CD4-positive, alpha-beta T cell treated with Interferon alpha-2 for 1 hour (primary cell): Measurements from ENCODE around the gene MOSMO.

Source experiments
- DNase-seq, 2 donors: peaks; one replicate each; pipeline ENCODE4 v3.0.0-alpha.2; 2020 to 2022

The MOSMO gene

GRCh38 chr16:22052980-22053379 is 45.1 kb downstream of the MOSMO start:
- no peak for DNase-seq

DNA sequence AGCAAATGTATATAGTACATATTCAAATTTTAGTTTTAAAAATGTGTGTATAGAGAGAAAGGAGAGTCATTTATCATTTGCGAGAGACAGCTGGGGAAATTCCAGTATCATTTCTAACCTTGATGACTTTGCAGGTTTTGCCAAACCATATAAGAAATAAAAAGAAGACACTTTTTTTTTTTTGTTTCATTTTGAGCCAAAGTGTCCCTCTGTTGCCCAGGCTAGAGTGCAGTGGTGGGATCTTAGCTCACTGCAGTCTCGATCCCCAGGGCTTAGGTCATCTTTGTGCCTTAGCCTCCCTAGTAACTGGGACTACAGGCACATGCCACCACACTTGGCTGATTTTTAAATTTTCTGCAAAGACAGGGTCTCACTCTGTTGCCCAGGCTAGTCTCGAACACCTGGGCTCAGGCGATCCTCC is 46.0 kb downstream of the MOSMO start:
- no peak for DNase-seq

GRCh38 chr16:22054847-22055590 is 47.1 kb downstream of the MOSMO start:
- DNase-seq, result no peak

DNA sequence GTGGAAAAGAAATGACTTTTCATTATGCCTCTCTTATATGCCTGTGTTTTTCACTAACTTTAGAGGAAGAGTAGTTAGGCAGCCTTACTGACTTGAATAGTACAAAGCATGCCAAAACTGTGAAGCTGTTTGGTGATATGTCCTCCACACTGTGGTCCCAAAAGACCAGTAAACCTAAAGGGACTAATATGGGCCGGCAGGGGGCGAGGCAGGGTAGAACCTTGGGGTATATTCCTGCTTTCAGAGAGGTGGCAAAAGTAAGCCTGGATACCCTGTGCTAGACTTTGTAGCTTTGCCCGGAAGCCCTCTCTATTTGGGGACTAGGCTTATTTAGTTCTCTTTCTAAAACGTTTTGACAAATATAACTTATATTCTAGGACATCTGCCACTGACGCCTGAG is 48.0 kb downstream of the MOSMO start:
- DNase-seq, result no peak

DNA sequence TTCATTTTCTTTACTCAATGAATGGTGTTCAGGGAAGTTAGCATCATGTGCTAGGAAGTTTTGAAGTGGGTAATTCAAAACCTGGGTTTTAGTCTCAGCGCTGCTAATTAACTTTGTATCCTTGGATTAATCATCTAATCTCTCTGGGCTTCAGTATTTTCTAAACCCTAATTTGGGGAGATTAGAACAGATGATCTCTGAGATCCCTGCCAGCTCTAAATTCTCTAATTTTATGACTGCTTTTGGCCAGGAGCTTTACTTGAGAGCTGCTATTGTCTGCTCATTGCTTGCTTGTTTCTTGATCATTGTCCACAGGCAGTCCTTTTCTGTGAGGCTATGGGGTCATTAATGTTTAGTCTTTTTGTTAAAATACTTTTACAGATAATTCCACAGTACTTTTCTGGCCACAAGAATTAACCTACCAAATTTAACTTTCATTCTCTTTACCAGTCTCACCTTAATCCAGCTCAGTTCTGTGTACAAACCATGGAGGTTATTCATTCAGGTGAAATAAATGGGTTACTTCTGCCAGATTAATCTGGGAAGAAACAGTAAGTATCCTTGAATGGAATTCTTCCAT is 56.1 kb downstream of the MOSMO start:
- DNase-seq, result no peak

DNA sequence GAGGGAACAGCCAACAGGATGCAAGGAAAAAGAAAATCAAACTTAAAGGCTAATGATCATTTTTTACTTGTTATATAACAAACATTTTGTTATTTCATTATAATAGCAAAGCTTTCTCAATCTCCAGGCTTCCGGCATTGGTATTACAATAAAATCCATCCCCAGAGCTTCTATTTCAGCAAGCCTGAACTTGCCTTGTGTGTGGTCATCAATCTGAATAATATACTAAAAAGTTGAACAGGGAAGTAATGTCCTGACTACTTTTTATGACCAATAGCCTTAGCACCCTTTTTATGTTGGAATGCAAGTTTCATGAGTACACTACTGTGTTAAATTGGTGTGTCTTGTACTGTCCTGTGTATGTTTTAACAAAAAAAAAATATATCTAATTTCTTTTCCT is 57.3 kb downstream of the MOSMO start:
- DNase-seq, result no peak

DNA sequence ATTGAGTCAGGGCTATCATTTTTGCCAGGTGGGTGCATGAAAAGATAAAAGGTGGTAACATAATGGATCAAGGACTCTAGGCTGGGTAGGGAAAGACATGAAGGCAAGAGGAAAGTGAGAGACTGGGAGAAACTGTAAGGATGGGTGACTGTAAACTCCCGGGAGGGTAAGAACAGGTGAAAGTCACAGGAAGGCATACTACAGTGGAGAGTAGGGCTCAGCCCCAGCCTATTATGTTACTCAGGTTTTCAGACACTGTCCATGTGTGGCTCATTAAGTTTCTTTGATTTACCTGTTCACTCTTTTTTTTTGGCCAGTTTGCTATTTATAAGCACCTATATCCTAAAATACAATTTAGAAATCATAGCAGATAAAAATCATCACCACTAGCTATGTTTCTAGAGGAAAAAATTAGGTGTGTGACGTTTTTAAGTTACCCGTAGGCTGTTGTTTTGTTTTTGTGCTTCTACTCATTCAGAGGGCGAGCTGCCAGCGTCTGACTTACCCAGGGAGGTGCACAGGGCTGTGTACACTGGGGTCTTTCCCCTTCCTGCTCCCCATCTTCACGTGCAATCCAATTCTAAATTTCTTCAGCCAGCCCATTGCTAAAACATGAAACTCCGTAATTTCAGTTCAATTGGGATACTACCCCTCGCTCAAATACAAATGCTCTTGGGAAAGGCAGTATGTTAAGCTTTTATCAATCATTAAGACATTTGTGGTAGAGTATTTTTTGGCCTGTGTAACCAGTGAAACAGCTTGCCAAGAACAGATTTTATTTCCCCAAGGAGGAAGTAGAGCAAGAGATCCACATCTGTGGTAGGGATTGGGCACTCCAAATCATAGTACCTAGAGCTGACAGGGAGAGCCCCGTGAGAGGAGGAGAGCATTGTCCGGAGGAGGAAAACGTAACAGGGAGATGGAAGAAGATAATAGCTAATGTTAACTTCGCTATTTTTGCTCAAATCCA is 62.7 kb downstream of the MOSMO start:
- DNase-seq, result no peak

GRCh38 chr16:22071331-22071910 is 63.5 kb downstream of the MOSMO start:
- DNase-seq, result no peak

DNA sequence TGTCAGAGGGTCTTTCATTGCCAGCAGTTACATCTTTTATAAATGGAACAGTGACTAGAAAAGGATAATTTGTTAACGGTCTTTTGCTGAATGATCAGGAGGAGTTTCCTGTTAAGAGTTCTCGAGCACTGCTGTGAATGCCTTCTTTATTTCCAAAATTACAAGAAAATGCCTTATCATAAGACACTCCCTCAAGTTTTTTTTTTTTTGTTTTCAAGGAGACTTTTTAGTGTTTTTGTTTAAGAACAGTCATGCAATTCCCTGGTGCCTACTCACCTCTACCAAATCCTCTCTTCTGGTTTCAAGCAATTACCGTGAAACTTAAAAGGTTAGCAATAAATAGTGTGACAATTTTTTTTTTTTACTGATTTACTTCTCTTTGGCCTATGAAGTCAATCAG is 65.4 kb downstream of the MOSMO start:
- DNase-seq, result no peak

- DNase-seq, result no peak
Observed at GRCh38 chr16:22075043-22075757, 67.3 kb downstream of the MOSMO start.

GRCh38 chr16:22075776-22076175 is 67.9 kb downstream of the MOSMO start:
- no peak for DNase-seq

- DNase-seq, result peak; percentile 64 to 76
Observed at GRCh38 chr16:22077700-22078313, 69.9 kb downstream of the MOSMO start.

DNA sequence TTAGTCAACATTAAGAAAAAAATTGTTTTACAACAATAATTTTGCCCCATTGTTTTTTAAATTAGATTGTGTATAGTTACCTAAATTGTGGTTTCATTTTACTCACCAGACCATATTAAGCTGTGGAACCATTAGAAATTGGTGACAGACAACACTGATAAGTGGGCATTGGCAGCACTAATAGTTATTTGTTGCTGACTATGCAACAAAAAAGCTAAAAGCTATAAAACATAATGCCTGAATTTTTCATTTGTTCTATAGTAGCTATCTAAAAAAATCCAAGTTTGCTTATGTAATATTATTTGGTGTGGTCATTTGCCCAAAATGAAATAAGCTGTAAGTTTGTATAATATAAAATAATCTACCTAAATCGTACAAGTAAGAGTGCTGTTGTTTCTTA is 70.7 kb downstream of the MOSMO start:
- DNase-seq, result no peak

DNA sequence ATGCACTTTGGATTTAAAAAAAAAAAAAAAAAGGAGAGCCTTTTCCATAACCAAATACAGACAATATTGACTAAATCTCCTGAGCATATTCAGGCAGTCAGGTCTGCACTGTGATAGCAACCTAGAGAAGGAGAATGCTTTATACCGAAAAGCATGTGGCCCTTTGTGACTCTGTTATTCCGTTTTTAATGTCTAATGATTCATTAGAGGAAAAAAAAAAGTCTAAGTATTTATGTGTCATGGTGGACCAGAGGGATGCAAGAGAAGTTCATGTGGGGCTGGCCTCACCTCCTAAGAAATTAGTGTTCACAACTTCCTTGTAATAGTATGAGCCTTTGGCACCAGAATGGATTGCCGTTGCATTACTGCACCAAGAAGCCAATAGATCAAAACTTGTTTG is 73.1 kb downstream of the MOSMO start:
- DNase-seq, result no peak

GRCh38 chr16:22086440-22086839 is 78.5 kb downstream of the MOSMO start:
- DNase-seq, result no peak

- DNase-seq, result no peak
Observed at GRCh38 chr16:22088642-22089041, 80.7 kb downstream of the MOSMO start.

DNA sequence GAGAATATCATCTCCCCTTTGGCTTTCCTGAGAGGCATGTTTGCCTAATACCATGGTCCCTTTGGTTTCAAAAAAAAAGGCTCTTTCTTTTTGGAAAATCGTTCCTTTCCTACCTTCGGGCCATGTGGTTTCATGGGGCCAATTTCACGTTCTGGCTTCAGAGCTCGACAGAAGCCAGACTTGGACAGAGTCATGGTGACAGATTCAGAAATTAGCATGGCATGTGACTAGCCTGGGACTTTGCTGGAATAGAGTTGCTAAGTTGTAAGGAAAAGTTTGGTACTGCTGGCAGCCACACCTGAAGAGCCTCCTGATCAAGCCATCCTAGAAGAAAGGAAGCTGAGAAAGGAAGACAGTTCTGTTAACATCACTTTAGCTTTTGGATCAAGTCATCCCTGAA is 82.0 kb downstream of the MOSMO start:
- no peak for DNase-seq

DNA sequence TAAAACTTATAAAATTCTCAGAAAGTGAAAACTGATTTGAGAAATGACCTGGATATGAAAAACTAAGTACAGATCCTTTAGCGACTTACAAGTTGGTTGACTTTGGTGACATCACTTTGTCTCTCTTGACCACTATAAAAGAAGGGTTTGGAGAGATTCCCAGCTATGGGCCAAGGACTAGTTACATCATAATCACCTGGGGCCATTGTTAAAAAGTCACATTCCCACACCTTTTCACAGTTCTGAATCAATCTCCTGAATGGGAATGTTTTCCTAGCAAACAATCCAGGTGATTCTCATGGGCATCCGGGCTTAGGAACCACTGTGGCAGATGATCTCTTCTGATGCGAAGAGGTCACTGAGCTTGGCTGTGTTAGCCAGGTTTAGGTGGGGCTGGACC is 83.8 kb downstream of the MOSMO start:
- no peak for DNase-seq

- DNase-seq, result no peak
Observed at GRCh38 chr16:22092143-22092933, 84.4 kb downstream of the MOSMO start, which contains the start of gene VWA3A. VWA3A (plus strand) TSS chr16:22092541; CDS start chr16:22092638, 97 bp downstream.

DNA sequence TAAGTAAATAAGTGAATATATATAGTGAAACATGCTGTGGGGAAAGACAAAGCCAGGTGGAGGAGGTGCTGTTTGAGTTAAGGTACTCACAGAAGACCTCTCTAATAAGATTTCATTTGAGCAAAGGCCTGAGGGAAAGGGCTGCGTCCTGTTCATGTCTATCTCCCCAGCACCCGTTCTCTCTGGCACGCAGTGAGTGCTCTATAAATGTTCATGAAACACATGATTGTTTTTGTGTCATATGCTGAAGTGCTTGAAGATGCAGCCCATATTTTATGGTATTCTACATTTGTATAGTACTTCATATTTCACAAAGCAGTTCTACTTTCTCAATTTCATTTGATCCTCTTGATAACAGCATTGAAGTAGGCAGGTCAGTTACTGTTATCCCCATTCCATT is 85.4 kb downstream of the MOSMO start:
- DNase-seq, result no peak

DNA sequence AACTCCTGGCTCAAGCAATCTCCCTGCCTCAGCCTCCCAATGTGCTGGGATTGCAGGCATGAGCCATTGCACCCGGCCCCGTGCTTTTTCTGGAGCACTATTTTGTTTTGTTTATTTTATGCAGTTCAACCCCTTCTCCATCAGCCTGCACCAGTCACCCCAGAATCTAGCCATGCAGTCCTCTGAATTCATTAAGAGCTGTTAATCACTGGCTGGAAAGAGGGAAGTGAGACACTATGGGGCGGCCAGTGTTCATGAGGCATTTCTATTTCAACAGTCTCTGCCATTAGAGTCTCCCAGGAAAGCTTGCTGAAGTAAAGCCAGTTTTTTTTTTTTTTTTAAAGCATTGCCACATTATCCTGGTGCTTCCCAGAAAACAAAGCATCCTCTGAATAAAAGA is 86.1 kb downstream of the MOSMO start:
- no peak for DNase-seq
